Astrocyte of the spinal cord (primary cell): ENCODE data around the gene ADGRD1.

Source experiments
- DNase-seq: peaks from one replicate; pipeline ENCODE4 v3.0.0; 2011; ENCODE audit warnings: low read depth, low spot score
- H3K4me3 ChIP-seq: 2 replicates; pipeline ENCODE4 v1.5.1; 2011; ENCODE audit warnings: low read depth, mild to moderate bottlenecking, low read length, moderate library complexity
- in situ Hi-C: cut with HindIII; loops from 2 replicates; pipeline ENCODE4 v1.10.0; 2017; ENCODE audit warnings: low sequenced_read_pairs
- TF ChIP-seq, protein P1 (sequence below): IDR thresholded peaks from 2 replicates; pipeline ENCODE4 v1.5.1; 2012; ENCODE audit warnings: low read depth, mild to moderate bottlenecking, low read length, inconsistent platforms

The ADGRD1 gene

DNA sequence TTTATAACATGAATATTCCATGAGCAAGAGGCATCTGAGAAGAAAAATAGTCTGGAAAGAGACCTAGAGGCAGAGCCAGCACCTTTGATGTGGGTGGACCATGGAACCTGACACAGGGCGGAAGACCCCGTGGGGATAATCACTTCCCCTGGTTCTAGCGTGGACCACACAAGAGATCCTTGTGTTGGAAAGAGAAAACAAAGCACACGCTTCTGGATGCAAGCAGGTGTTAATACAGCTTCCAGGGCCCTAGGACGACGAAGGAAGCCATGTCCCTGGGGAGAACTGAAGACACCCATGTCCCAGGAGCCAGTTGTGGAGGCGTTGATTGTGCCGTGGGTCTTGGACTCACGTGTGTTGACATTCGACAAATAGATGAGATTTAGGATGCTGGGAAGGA is 102.9 kb downstream of the ADGRD1 start:
- TF ChIP-seq, protein P1, sequence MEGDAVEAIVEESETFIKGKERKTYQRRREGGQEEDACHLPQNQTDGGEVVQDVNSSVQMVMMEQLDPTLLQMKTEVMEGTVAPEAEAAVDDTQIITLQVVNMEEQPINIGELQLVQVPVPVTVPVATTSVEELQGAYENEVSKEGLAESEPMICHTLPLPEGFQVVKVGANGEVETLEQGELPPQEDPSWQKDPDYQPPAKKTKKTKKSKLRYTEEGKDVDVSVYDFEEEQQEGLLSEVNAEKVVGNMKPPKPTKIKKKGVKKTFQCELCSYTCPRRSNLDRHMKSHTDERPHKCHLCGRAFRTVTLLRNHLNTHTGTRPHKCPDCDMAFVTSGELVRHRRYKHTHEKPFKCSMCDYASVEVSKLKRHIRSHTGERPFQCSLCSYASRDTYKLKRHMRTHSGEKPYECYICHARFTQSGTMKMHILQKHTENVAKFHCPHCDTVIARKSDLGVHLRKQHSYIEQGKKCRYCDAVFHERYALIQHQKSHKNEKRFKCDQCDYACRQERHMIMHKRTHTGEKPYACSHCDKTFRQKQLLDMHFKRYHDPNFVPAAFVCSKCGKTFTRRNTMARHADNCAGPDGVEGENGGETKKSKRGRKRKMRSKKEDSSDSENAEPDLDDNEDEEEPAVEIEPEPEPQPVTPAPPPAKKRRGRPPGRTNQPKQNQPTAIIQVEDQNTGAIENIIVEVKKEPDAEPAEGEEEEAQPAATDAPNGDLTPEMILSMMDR: no peak
- no peak for DNase-seq
- no peak overlapping the region for H3K4me3 ChIP-seq
- in situ Hi-C loops: no loop called here

DNA sequence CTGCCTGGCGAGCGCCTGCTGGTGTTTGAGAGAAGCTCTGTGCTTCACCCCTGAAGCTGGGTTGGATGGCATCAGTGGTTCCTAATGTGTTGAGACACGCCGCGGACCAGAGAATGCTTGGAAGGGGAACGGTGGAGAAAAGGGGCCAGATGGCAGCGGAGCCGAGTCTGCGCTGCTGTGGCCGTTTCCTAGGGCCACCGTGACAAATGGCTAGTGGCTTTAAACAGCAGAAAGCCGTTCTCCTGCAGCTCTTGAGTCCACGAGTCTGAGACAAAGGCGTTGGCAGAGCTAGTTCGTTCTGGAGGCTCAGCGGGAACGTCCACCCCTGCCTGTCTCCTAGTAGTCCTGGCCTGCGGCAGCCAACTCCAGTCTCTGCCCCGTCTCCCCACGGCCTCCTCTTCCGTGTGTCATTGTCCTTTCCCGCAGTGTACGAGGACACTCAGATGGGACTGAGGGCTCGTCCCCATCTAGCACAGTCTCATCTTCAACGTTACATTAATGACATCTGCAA is 103.6 kb downstream of the ADGRD1 start:
- DNase-seq: no peak
- no peak overlapping the region for H3K4me3 ChIP-seq
- in situ Hi-C loops: no loop called here
- TF ChIP-seq, protein P1: no peak

- in situ Hi-C loops: no loop called here
These were observed 104.2 kb downstream of the ADGRD1 start for GRCh38 chr12:131057722-131058515.

DNA sequence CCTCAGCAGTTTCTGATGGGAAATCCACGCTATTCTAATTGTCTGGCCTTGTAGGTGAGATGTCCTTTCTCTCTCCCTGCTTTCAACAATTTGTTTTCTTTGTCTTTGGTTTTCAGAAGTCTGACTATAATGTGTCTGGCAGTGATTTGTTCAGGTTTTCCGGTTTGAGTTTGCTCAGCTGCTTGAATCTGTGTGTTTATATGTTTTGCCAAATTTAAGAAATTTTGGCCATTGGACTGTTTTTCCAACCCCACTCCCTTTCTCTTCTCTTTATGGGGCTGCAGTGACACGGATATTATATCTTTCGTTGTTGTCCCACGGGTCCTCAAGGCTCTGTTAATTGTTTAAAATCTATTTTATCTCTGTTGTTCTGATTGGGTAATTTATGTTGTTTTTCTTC is 105.0 kb downstream of the ADGRD1 start:
- TF ChIP-seq, protein P1: no peak
- in situ Hi-C loops: no loop called here
- DNase-seq: no peak
- H3K4me3 ChIP-seq: no peak overlapping the region

More at GRCh38 chr12:131057722-131058515, 104.2 kb downstream of the ADGRD1 start:
- TF ChIP-seq, protein P1: no peak
- no peak for DNase-seq
- no peak overlapping the region for H3K4me3 ChIP-seq

GRCh38 chr12:131060011-131060703 is 106.5 kb downstream of the ADGRD1 start:
- TF ChIP-seq, protein P1: no peak
- in situ Hi-C loops: no loop called here
- DNase-seq: no peak
- no peak overlapping the region for H3K4me3 ChIP-seq

GRCh38 chr12:131061041-131061806 is 107.5 kb downstream of the ADGRD1 start:
- in situ Hi-C loops: no loop called here
- TF ChIP-seq, protein P1: no peak

More at GRCh38 chr12:131061041-131061806, 107.5 kb downstream of the ADGRD1 start:
- DNase-seq: no peak
- no peak overlapping the region for H3K4me3 ChIP-seq
